ENCODE data around the gene TIGD3.
A peak's percentile ranks its signal among the peaks of the same experiment; 100 is the strongest.

The TIGD3 gene

GRCh38 chr11:65355776-65356393, 1.3 kb downstream of the TIGD3 start:
- Histone ChIP-seq H3K27me3 (ENCODE audit: control insufficient read depth, insufficient read depth, low read length) (peaks cover 31% of the 10 kb centered on the region), H3K9me3 (replicated peaks; ENCODE audit: low read length) (no peaks in the 10 kb centered on the region), H3K4me2 (ENCODE audit: low read length) (peak overlapping the region; percentile 99), H3K9ac (ENCODE audit: low read depth, low read length) (peak overlapping the region; percentile 50), H3K4me3 (ENCODE audit: low read length) (peak overlapping the region; percentile 68), H3K36me3 (ENCODE audit: insufficient read depth, low read length) (peaks cover 23% of the 10 kb centered on the region), H3K4me1 (ENCODE audit: control insufficient read depth, insufficient read depth, low read length) (peaks cover 22% of the 10 kb centered on the region)

GRCh38 chr11:65356394-65356972, 1.9 kb downstream of the TIGD3 start:
- Histone ChIP-seq H3K9me3 (replicated peaks; ENCODE audit: low read length) (no peaks in the 10 kb centered on the region), H3K4me1 (ENCODE audit: control insufficient read depth, insufficient read depth, low read length) (peaks cover 22% of the 10 kb centered on the region), H3K4me3 (ENCODE audit: low read length) (peak overlapping the region; percentile 68), H3K27me3 (ENCODE audit: control insufficient read depth, insufficient read depth, low read length) (peaks cover 31% of the 10 kb centered on the region), H3K36me3 (ENCODE audit: insufficient read depth, low read length) (peaks cover 17% of the 10 kb centered on the region), H3K9ac (ENCODE audit: low read depth, low read length) (no peak overlapping the region), H3K4me2 (ENCODE audit: low read length) (peak overlapping the region; percentile 99)

- peaks cover 22% of the 10 kb centered on the region for H3K4me1 ChIP-seq (ENCODE audit: control insufficient read depth, insufficient read depth, low read length)
Observed at GRCh38 chr11:65357856-65358356, 3.4 kb downstream of the TIGD3 start.

GRCh38 chr11:65362320-65362931, 7.9 kb downstream of the TIGD3 start:
- no peak overlapping the region for H3K9ac ChIP-seq (ENCODE audit: low read depth, low read length)
- no peak overlapping the region for H3K4me3 ChIP-seq (ENCODE audit: low read length)
- H3K4me2 ChIP-seq (ENCODE audit: low read length) = no peak overlapping the region

More at GRCh38 chr11:65357856-65358356, 3.4 kb downstream of the TIGD3 start:
- Histone ChIP-seq H3K4me2 (ENCODE audit: low read length) (no peak overlapping the region), H3K4me3 (ENCODE audit: low read length) (no peak overlapping the region), H3K9me3 (replicated peaks; ENCODE audit: low read length) (no peaks in the 10 kb centered on the region), H3K36me3 (ENCODE audit: insufficient read depth, low read length) (peaks cover 5% of the 10 kb centered on the region), H3K27me3 (ENCODE audit: control insufficient read depth, insufficient read depth, low read length) (peaks cover 31% of the 10 kb centered on the region), H3K9ac (ENCODE audit: low read depth, low read length) (no peak overlapping the region)

GRCh38 chr11:65362966-65363365, 8.4 kb downstream of the TIGD3 start:
- H3K4me3 ChIP-seq (ENCODE audit: low read length) = no peak overlapping the region
- H3K9me3 ChIP-seq (replicated peaks; ENCODE audit: low read length) = no peaks in the 10 kb centered on the region
- H3K36me3 ChIP-seq (ENCODE audit: insufficient read depth, low read length) = no peaks in the 10 kb centered on the region
- H3K4me1 ChIP-seq (ENCODE audit: control insufficient read depth, insufficient read depth, low read length) = peaks cover 3% of the 10 kb centered on the region
- peaks cover 5% of the 10 kb centered on the region for H3K27me3 ChIP-seq (ENCODE audit: control insufficient read depth, insufficient read depth, low read length)
- H3K4me2 ChIP-seq (ENCODE audit: low read length) = no peak overlapping the region
- H3K9ac ChIP-seq (ENCODE audit: low read depth, low read length) = no peak overlapping the region

More at GRCh38 chr11:65362320-65362931, 7.9 kb downstream of the TIGD3 start:
- H3K36me3 ChIP-seq (ENCODE audit: insufficient read depth, low read length) = no peaks in the 10 kb centered on the region
- H3K9me3 ChIP-seq (replicated peaks; ENCODE audit: low read length) = no peaks in the 10 kb centered on the region
- peaks cover 10% of the 10 kb centered on the region for H3K27me3 ChIP-seq (ENCODE audit: control insufficient read depth, insufficient read depth, low read length)
- peaks cover 3% of the 10 kb centered on the region for H3K4me1 ChIP-seq (ENCODE audit: control insufficient read depth, insufficient read depth, low read length)

GRCh38 chr11:65363770-65364169, 9.2 kb downstream of the TIGD3 start:
- Histone ChIP-seq H3K4me3 (ENCODE audit: low read length) (no peak overlapping the region), H3K27me3 (ENCODE audit: control insufficient read depth, insufficient read depth, low read length) (no peaks in the 10 kb centered on the region), H3K36me3 (ENCODE audit: insufficient read depth, low read length) (no peaks in the 10 kb centered on the region), H3K9me3 (replicated peaks; ENCODE audit: low read length) (no peaks in the 10 kb centered on the region), H3K4me1 (ENCODE audit: control insufficient read depth, insufficient read depth, low read length) (peaks cover 3% of the 10 kb centered on the region), H3K9ac (ENCODE audit: low read depth, low read length) (no peak overlapping the region), H3K4me2 (ENCODE audit: low read length) (no peak overlapping the region)

GRCh38 chr11:65366340-65366773, 11.8 kb downstream of the TIGD3 start:
- Histone ChIP-seq H3K4me3 (ENCODE audit: low read length) (no peak overlapping the region), H3K27me3 (ENCODE audit: control insufficient read depth, insufficient read depth, low read length) (no peaks in the 10 kb centered on the region)

GRCh38 chr11:65370659-65371049, 16.1 kb downstream of the TIGD3 start:
- Histone ChIP-seq H3K9ac (ENCODE audit: low read depth, low read length) (peak overlapping the region; percentile 69), H3K36me3 (ENCODE audit: insufficient read depth, low read length) (no peaks in the 10 kb centered on the region), H3K4me1 (ENCODE audit: control insufficient read depth, insufficient read depth, low read length) (peaks cover 14% of the 10 kb centered on the region), H3K9me3 (replicated peaks; ENCODE audit: low read length) (no peaks in the 10 kb centered on the region), H3K27me3 (ENCODE audit: control insufficient read depth, insufficient read depth, low read length) (no peaks in the 10 kb centered on the region), H3K4me3 (ENCODE audit: low read length) (no peak overlapping the region), H3K4me2 (ENCODE audit: low read length) (no peak overlapping the region)

More at GRCh38 chr11:65366340-65366773, 11.8 kb downstream of the TIGD3 start:
- no peaks in the 10 kb centered on the region for H3K9me3 ChIP-seq (replicated peaks; ENCODE audit: low read length)
- H3K9ac ChIP-seq (ENCODE audit: low read depth, low read length) = peak overlapping the region; percentile 9
- H3K36me3 ChIP-seq (ENCODE audit: insufficient read depth, low read length) = no peaks in the 10 kb centered on the region
- H3K4me1 ChIP-seq (ENCODE audit: control insufficient read depth, insufficient read depth, low read length) = peaks cover 10% of the 10 kb centered on the region
- H3K4me2 ChIP-seq (ENCODE audit: low read length) = no peak overlapping the region

GRCh38 chr11:65373839-65374580, 19.5 kb downstream of the TIGD3 start:
- no peak overlapping the region for H3K4me2 ChIP-seq (ENCODE audit: low read length)
- no peak overlapping the region for H3K9ac ChIP-seq (ENCODE audit: low read depth, low read length)
- no peak overlapping the region for H3K4me3 ChIP-seq (ENCODE audit: low read length)
- H3K27me3 ChIP-seq (ENCODE audit: control insufficient read depth, insufficient read depth, low read length) = no peaks in the 10 kb centered on the region
- no peaks in the 10 kb centered on the region for H3K36me3 ChIP-seq (ENCODE audit: insufficient read depth, low read length)
- peaks cover 11% of the 10 kb centered on the region for H3K4me1 ChIP-seq (ENCODE audit: control insufficient read depth, insufficient read depth, low read length)
- H3K9me3 ChIP-seq (replicated peaks; ENCODE audit: low read length) = no peaks in the 10 kb centered on the region

- Histone ChIP-seq H3K36me3 (ENCODE audit: insufficient read depth, low read length) (no peaks in the 10 kb centered on the region), H3K4me3 (ENCODE audit: low read length) (no peak overlapping the region), H3K4me1 (ENCODE audit: control insufficient read depth, insufficient read depth, low read length) (peaks cover 11% of the 10 kb centered on the region), H3K9me3 (replicated peaks; ENCODE audit: low read length) (no peaks in the 10 kb centered on the region), H3K9ac (ENCODE audit: low read depth, low read length) (no peak overlapping the region), H3K27me3 (ENCODE audit: control insufficient read depth, insufficient read depth, low read length) (no peaks in the 10 kb centered on the region), H3K4me2 (ENCODE audit: low read length) (no peak overlapping the region)
Observed at GRCh38 chr11:65375012-65375411, 20.5 kb downstream of the TIGD3 start.

- H3K9ac ChIP-seq (ENCODE audit: low read depth, low read length) = no peak overlapping the region
- H3K4me3 ChIP-seq (ENCODE audit: low read length) = no peak overlapping the region
- no peaks in the 10 kb centered on the region for H3K36me3 ChIP-seq (ENCODE audit: insufficient read depth, low read length)
- no peak overlapping the region for H3K4me2 ChIP-seq (ENCODE audit: low read length)
- H3K4me1 ChIP-seq (ENCODE audit: control insufficient read depth, insufficient read depth, low read length) = peaks cover 6% of the 10 kb centered on the region
- no peaks in the 10 kb centered on the region for H3K9me3 ChIP-seq (replicated peaks; ENCODE audit: low read length)
- H3K27me3 ChIP-seq (ENCODE audit: control insufficient read depth, insufficient read depth, low read length) = no peaks in the 10 kb centered on the region
Observed at GRCh38 chr11:65376138-65376713, 21.7 kb downstream of the TIGD3 start.
